ENCODE data around the gene UBE2N.

DNA sequence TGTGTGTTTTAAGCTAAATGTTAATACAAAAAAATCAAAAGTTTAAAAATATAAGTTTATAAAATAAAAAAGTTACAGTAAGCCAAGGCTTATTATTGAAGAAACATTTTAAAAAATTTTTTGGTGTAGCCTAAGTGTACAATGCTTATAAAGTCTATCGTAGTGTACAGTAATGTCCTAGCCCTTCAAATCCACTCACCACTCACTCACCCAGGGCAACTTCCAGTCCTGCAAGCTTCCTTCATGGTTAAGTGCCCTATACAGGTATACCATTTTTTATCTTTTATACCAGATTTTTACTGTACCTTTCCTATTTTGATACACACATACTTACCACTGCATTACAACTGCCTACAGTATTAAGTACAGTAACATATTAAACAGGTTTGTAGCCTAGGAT, 11.9 kb downstream of the UBE2N start:
- TF ChIP-seq CTCF (IDR thresholded peaks at IDR 0.05) (no peak), POLR2A (IDR thresholded peaks at IDR 0.05) (no peak)

Measured in thyroid gland (tissue), 4 donors.